CD4-positive, alpha-beta T cell treated with Interleukin-4 for 1 hour (primary cell): Measurements from ENCODE around the gene PIN4.
"Not testable (repeated sequence)": the region's sequence is repeated elsewhere in the genome, so short reads cannot be mapped to it uniquely, and the experiment has no call there.

Experiments used
- DNase-seq, 2 donors: peaks; one replicate each; pipeline ENCODE4 v3.0.0-alpha.2; 2020 to 2022

The PIN4 gene

DNA sequence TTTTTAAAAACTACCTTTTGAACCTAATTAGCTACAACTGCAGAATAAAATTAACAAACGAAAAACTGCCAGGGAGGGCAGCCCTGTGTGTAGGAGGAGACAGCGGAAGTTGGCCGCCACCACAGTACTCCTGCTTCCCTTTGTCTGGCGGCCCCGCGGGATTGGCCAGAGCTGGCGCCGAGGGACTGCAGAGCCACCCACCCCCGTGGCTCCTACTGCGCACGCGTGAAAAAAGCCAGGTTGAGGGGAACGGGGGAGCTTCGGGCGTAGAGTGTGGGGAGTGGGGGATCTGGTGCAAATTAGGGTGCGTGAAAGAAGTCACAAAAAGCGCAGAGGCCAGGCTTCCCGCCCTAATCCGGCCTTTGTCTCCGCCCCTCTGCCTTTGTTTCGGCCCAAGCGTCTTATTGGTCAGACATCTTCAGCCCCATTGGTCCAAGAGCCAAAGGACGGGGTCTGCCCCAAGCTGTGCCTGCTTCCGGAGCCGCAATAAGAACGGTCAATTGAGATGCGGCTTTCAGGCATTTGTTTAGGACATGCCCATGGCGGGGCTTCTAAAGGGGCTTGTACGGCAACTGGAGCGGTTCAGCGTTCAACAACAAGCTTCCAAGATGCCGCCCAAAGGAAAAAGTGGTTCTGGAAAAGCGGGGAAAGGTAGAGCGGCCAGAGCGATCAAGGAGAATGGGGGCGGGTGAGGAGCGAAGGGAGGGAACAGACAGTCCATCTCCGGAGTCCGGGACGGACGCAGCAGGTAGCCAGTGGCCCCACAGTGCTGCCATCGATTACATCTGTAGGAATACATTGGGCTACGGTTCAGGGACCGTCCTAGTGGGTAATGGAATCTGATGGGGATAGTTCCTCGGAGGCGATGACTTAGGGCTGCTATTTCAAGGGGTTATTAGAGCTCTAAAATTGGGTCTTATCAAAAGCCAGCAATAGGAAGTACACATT lies at the start of gene PIN4:
Gene PIN4 (plus strand): TSS at position 580 of the 948 bp plus-strand sequence. CDS start 29 bp downstream, at position 609.
- peak; percentile 91 to 94 for DNase-seq

GRCh38 chrX:72132456-72132855 lies 49.1 kb upstream of the PIN4 start:
- DNase-seq: no peak

DNA sequence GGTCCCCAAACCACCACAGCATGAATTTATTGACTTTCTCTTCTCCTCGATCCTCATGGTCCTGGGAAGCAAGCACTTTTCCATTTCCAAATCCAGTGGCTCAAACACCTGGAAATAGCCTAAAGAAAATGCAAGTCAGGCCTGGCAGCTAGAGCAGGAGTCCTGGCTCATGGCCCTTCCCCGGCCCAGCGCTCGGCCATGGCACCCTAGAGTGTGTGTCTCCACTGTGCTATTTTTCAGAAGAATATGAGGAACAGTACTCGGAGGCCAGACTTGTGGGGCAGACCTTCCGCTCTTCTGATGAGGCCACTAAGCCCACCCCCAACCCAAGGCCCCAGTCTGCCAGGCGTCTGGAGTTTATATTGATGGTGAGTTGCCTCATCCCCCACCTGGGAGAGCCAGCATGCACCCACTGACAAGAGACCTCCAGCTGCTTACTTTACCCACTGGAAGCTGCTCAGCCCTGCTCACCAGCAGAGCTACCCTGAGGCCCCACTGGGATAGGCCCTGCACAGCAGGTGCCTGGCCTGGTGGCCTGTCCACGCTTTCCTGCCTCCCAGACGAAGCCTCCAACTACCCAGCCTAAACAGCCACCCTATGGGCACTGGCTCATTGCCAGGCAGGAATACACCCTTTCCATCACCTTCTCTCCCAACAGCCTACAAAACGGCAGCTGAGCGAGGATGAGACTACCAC lies 47.6 kb upstream of the PIN4 start:
- DNase-seq: no peak

DNA sequence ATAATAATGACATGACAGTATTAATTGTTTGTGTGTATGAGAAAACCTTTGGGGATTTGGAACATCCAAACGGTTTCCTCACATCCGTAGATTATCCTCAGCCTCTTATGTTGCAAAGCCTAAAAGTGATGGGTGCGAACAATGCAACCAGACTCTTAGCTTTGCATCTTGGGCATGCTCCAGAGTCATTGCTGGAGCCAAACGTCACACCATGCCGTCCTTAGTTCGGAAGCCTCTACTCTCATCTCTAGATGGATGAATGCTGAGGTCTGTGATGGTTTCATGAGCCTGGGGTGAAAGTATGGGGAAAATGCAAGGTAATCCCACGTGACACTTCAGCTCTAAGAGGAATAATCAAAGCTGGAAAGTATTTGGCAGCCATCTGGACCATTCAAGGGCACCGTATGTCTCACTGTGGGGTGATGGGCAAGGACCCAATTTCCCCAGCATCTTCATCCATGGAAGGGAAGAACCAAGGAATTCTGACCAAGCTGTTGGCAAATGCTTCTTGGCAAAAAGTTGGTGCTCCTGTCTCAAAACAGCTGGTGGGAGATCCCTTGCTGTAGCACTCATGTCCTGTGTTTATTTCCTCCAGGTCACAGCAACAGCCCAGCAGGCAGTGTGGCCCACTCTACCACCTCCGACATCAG lies 43.6 kb upstream of the PIN4 start:
- no peak for DNase-seq

DNA sequence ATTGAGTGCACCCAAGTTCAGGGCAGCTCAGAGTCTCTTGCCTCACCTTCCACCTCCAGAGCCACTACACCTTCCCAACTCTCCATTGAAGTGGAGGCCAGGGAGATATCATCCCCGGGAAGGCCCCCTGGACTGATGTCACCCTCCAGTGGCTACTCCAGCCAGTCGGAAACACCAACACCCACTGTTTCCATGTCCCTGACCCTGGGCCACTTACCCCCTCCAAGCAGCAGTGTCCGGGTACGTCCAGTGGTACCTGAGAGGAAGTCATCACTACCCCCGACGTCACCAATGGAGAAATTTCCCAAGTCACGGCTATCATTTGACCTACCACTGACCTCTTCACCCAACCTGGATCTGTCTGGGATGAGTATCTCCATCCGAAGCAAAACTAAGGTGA lies 42.0 kb upstream of the PIN4 start:
- DNase-seq: no peak

DNA sequence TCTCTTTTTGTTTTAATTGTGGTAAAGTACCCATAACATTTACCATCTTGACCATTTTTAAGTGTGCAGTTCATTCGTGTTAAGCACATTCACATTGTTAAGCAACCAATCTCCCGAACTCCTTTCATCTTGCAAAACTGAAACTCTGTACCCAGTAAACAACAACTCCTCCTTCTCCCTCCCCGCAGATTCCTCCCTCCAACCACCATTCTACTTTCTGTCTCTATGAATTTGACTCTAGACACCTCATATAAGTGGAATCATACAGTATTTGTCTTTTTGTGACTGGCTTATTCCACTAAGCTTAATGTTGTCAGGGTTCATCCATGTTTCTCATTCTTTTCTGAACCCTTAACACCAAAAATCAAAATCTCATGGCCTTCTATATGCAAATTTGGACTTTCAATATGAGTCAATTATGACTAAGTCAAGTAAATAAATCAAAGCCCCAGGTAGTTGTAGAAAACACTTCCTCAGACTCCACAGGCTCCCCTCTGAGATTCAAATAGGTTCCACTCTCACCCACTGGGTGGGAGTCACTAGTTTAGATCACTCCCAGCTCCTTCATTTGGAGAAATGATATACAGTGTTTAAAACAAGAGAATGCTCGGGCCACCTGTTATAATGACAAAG lies 40.1 kb upstream of the PIN4 start:
- DNase-seq: no peak

DNA sequence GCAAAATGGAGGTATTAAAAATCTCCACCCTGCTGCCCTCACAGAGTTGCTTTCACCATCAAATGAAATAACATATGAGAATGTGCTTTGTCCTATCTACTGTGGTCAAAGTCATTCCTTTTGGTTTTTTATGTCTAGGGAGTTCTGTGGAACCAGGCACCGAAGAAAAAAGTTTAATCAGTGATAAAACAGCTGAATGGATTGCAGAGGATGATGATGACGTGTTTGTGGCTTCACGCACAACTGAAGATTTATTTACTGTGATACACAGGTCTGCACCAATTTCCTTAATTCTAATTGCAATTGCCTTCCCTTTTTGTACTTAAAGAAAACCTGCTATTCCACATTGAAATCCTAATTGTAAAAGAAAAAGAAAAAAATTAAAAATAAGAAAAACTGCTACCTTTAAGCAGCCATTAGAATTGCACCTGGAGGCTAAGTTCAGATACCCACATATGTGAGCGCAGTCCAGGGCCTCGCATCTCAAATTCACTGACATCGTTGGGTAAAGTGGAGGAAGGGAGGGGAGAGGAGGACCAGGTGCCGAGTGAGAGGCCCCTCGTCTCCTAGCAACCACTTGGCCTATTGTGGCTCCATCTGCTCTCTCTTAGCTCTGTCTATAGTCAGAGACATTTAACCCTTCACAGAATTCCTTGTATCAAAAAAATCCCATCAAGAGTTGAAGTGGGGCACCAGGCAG lies 39.3 kb upstream of the PIN4 start:
- no peak for DNase-seq

GRCh38 chrX:72142794-72143608 lies 38.6 kb upstream of the PIN4 start:
- no peak for DNase-seq

GRCh38 chrX:72143609-72143907 lies 38.0 kb upstream of the PIN4 start:
- no peak for DNase-seq

- DNase-seq: no peak
These were observed 36.4 kb upstream of the PIN4 start for GRCh38 chrX:72145181-72145580.

DNA sequence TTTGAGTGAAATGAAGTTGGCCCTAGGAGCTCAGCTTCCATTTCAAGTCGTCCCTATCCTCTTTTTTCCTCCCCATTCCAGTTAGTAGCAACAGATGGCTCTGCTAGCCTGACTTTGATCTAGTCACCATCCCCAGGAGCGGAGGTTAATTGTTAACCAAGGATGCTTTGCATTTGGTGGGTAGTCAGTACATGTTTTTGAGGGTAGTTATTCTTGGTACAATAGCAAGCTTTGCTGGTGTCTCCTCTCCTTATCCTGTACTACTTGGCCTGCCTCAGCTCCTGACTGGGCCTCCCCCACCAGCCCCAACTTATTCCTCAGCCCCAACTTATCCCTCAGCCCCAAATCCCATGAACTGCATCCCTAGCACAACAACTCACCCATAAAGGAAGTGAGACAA lies 35.0 kb upstream of the PIN4 start:
- no peak for DNase-seq

DNA sequence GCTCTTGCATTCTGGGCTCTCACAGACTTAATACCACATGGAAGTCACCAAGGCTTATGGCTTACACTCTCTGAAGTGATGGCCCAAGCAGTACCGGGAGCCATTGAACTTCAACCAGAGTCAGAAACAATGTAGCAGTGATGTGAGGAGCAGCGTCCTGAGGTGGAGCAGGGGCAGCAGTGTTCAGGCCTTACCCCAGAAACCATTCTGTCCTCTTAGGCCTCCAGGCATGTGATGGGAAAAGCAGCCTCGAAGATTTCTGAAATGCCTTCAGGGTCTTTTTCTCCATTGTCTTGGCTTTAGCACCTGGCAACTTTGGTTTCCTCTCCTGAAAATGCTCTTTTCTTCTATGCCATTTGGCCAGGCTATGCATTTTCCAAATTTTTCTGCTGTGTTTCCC lies 22.8 kb upstream of the PIN4 start:
- no peak for DNase-seq

DNA sequence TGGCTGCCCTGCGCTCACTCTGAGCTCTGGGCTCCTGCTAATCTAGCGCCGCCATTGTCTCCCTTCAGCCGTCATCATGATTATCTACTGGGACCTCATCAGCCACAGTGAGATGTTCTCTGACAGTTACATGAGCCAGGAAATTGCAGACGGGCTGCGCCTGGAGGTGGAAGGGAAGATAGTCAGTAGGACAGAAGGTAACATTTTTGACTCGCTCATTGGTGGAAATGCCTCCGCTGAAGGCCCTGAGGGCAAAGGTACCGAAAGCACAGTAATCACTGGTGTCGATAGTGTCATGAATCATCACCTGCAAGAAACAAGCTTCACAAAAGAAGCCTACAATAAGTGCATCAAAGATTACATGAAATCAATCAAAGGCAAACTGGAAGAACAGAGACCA lies 21.8 kb upstream of the PIN4 start:
- no peak for DNase-seq

- DNase-seq: no peak
These were observed 16.0 kb upstream of the PIN4 start for GRCh38 chrX:72165551-72165950.

DNA sequence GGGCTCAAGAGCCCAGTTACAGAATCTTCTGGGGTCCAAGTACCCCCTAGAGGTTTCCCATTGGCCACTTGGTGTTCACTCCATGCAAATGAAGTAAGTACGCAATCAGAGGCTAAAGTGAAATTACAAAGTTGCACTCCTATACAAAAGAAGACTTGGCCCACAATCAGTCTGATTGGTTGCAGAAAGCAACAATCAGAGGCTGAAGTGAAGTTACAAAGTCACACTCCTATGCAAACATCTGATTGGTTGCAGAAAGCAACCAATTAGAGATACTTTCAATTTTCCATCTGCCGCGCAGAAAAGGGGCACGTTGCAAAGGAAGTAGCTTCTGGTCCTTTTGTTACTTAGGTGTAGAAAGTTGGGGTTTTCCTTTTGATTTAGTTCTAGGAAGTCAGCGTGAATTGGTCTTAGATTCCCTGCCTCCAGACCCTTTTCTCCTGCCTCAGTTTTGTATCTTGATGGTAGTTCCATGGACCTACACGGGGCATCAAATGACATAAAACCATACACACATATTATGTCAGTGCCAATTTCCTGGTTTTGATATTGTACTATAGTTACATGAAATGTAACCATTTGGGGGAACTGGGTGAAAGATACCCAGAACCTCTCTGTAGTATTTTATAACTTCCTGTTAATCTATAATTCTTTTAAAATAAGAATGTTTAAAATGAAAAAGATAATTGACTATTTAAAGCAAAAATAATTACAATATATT lies 12.4 kb upstream of the PIN4 start:
- peak; percentile 54 to 83 for DNase-seq

DNA sequence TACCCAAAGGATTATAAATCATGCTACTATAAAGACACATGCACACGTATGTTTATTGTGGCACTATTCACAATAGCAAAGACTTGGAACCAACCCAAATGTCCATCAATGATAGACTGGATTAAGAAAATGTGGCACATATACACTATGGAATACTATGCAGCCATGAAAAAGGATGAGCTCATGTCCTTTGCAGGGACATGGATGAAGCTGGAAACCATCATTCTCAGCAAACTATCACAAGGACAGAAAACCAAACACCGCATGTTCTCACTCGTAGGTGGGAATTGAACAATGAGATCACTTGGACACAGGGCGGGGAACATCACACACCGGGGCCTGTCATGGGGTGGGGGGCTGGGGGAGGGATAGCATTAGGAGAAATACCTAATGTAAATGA lies 5.3 kb upstream of the PIN4 start:
- DNase-seq: not testable (repeated sequence)

DNA sequence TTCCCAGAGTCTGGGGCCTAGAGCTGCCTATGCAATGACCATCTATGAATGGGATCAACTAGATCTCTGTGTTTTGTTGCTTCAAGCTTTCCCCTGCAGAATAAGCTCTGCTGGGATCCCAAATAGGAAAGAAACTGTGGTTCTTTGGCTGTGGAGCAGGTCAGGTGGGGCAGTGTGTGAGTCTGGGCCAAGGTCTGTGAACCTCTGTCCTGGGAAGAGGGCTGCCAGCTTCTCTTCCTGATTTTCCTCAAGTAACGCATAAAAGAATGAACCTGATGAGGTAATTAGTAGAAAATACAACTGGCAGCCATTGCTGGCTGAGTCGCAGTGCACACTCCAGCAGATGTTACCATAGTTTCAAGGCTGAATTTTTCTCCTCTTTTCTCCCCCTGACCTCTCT lies 4.6 kb upstream of the PIN4 start:
- DNase-seq: no peak

GRCh38 chrX:72180539-72180938 lies 1.0 kb upstream of the PIN4 start:
- no peak for DNase-seq

DNA sequence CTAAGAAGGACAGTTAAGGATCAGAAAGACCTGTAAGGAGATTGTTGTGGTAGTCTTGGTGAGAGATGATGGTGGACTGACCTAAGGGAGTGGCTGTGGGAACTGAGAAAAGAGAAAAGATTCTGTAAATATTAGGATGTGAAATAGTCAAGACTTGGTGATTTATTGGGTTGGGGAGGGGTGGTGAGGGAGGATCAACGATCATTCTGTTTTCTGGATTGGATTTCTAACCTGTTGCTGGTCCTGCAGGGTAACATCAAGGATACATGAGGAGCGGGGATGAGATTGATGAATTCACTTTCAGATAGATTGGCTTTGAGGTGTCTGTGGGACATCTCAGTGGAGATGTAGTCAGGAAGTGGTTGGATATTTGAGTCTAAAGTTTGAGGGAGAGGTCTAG lies 1.4 kb downstream of the PIN4 start:
- DNase-seq: no peak

DNA sequence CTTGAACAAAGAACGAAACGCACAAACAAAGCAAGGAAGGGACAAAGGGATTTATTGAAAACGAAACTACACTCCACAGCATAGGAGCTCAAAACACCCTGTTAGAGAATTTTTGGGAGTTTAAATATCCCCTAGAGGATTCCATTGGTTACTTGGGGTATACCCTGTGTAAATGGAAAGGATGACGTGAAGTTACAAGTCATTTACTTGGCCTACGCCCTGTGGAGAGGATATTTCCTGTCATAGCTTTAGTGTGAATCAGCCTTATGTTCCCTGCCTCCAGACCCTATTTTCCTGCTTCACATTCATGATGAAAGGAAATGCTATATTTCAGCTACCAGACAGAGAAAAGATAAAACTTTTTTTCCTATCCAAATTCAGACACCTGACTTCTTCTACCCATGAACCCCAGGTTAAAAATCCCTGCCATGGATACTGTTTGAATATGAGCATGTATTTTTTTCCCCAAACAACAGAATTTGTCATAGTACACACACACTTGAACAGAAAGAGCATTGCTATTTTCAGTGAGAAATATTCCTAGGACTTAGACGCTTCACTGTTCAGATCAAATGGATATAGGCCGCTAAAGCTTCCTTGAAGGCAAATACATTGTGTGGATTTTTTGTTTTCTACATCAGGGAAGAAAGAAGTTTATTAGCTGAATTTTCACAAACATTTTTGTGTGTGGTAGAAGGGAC lies 20.4 kb downstream of the PIN4 start:
- DNase-seq: no peak
